ENCODE results near the gene TBC1D1. TPM values are rescaled to one million over a fixed set of nuclear protein-coding genes. Genes with fewer than 3 reads are reported as not detected.

TBC1D1 gene
- total and polyA plus RNA-seq, 2 donors (not counting 1 experiment from before 2014, with no cell fraction given), result 39.7 to 90.0 TPM

GRCh38 chr4:38065176-38065575 lies 174.3 kb downstream of the TBC1D1 start:
- Histone ChIP-seq H3K79me2 (ENCODE audit: control insufficient read depth, insufficient read depth, low read length) (no peaks in the 10 kb centered on the region), H3K4me2 (ENCODE audit: extremely low read depth, insufficient read depth, low read length) (no peak overlapping the region), H4K20me1 (ENCODE audit: control insufficient read depth, extremely low read depth, insufficient read depth, low read length) (no peaks in the 10 kb centered on the region), H3K27me3 (ENCODE audit: control insufficient read depth, insufficient read depth, low read length) (no peaks in the 10 kb centered on the region), H3K9me3 (ENCODE audit: control insufficient read depth, insufficient read depth, low read depth, low read length) (no peaks in the 10 kb centered on the region), H3K36me3 (ENCODE audit: control insufficient read depth, insufficient read depth, low read length) (peaks cover 1% of the 10 kb centered on the region), H2AFZ (ENCODE audit: low read length) (no peak overlapping the region), H3K27ac (ENCODE audit: insufficient read depth, low read length) (no peak overlapping the region), H3K4me1 (ENCODE audit: control insufficient read depth, extremely low read depth, insufficient read depth, low read length) (peaks cover 6% of the 10 kb centered on the region), H3K9ac (ENCODE audit: insufficient read depth, low read length) (no peak overlapping the region), H3K4me3 (replicated peaks in 1 of 4; ENCODE audit: control extremely low read depth in 1 of 4, insufficient read depth in 1 of 4, low read depth in 3 of 4, low read length in 4 of 4) (no peak overlapping the region)
- no peak for DNase-seq (ENCODE audit: low read depth in 2 of 2)
- TF ChIP-seq, protein P1, sequence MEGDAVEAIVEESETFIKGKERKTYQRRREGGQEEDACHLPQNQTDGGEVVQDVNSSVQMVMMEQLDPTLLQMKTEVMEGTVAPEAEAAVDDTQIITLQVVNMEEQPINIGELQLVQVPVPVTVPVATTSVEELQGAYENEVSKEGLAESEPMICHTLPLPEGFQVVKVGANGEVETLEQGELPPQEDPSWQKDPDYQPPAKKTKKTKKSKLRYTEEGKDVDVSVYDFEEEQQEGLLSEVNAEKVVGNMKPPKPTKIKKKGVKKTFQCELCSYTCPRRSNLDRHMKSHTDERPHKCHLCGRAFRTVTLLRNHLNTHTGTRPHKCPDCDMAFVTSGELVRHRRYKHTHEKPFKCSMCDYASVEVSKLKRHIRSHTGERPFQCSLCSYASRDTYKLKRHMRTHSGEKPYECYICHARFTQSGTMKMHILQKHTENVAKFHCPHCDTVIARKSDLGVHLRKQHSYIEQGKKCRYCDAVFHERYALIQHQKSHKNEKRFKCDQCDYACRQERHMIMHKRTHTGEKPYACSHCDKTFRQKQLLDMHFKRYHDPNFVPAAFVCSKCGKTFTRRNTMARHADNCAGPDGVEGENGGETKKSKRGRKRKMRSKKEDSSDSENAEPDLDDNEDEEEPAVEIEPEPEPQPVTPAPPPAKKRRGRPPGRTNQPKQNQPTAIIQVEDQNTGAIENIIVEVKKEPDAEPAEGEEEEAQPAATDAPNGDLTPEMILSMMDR (conservative IDR thresholded peaks at IDR 0.05 in 1 of 2, IDR thresholded peaks at IDR 0.05 in 1 of 2; ENCODE audit: low read depth in 1 of 2, low read length in 2 of 2), result no peak
- no peak for TF ChIP-seq EZH2 (IDR thresholded peaks at IDR 0.05; ENCODE audit: low read length, missing control alignments)

DNA sequence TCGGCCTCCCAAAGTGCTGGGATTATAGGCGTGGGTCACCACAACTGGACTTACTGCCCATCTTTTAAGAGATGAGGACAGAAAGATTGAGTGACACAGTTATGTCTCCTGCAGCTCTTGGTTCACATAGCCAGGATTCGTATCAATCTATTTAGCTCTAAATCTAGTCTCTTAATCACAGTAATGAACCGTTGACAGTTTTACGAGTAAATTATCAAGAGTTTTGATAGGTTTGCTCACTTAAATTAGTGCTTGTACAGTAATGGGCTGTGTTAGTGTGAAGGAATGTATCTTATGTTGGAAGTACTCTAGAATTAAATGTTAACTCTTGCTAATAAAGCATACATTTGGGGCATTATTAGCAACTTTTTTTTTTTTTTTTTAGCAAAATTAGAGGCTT lies 175.0 kb downstream of the TBC1D1 start:
- H3K9ac ChIP-seq (ENCODE audit: insufficient read depth, low read length), result no peak overlapping the region
- DNase-seq (ENCODE audit: low read depth in 2 of 2), result no peak
- no peaks in the 10 kb centered on the region for H3K9me3 ChIP-seq (ENCODE audit: control insufficient read depth, insufficient read depth, low read depth, low read length)
- peaks cover 1% of the 10 kb centered on the region for H3K36me3 ChIP-seq (ENCODE audit: control insufficient read depth, insufficient read depth, low read length)
- H3K4me2 ChIP-seq (ENCODE audit: extremely low read depth, insufficient read depth, low read length), result no peak overlapping the region
- peaks cover 6% of the 10 kb centered on the region for H3K4me1 ChIP-seq (ENCODE audit: control insufficient read depth, extremely low read depth, insufficient read depth, low read length)
- no peak overlapping the region for H2AFZ ChIP-seq (ENCODE audit: low read length)
- H3K4me3 ChIP-seq (replicated peaks in 1 of 4; ENCODE audit: control extremely low read depth in 1 of 4, insufficient read depth in 1 of 4, low read depth in 3 of 4, low read length in 4 of 4), result no peak overlapping the region
- TF ChIP-seq, protein P1 (conservative IDR thresholded peaks at IDR 0.05 in 1 of 2, IDR thresholded peaks at IDR 0.05 in 1 of 2; ENCODE audit: low read depth in 1 of 2, low read length in 2 of 2), result no peak
- no peak for TF ChIP-seq EZH2 (IDR thresholded peaks at IDR 0.05; ENCODE audit: low read length, missing control alignments)
- H4K20me1 ChIP-seq (ENCODE audit: control insufficient read depth, extremely low read depth, insufficient read depth, low read length), result no peaks in the 10 kb centered on the region
- H3K27ac ChIP-seq (ENCODE audit: insufficient read depth, low read length), result no peak overlapping the region
- H3K27me3 ChIP-seq (ENCODE audit: control insufficient read depth, insufficient read depth, low read length), result no peaks in the 10 kb centered on the region
- H3K79me2 ChIP-seq (ENCODE audit: control insufficient read depth, insufficient read depth, low read length), result no peaks in the 10 kb centered on the region

GRCh38 chr4:38067499-38067898 lies 176.6 kb downstream of the TBC1D1 start:
- no peak overlapping the region for H2AFZ ChIP-seq (ENCODE audit: low read length)
- no peaks in the 10 kb centered on the region for H4K20me1 ChIP-seq (ENCODE audit: control insufficient read depth, extremely low read depth, insufficient read depth, low read length)
- no peak overlapping the region for H3K4me3 ChIP-seq (replicated peaks in 1 of 4; ENCODE audit: control extremely low read depth in 1 of 4, insufficient read depth in 1 of 4, low read depth in 3 of 4, low read length in 4 of 4)
- H3K79me2 ChIP-seq (ENCODE audit: control insufficient read depth, insufficient read depth, low read length), result no peaks in the 10 kb centered on the region
- no peak overlapping the region for H3K9ac ChIP-seq (ENCODE audit: insufficient read depth, low read length)
- no peaks in the 10 kb centered on the region for H3K27me3 ChIP-seq (ENCODE audit: control insufficient read depth, insufficient read depth, low read length)
- no peak for DNase-seq (ENCODE audit: low read depth in 2 of 2)
- TF ChIP-seq EZH2 (IDR thresholded peaks at IDR 0.05; ENCODE audit: low read length, missing control alignments), result no peak
- TF ChIP-seq, protein P1 (conservative IDR thresholded peaks at IDR 0.05 in 1 of 2, IDR thresholded peaks at IDR 0.05 in 1 of 2; ENCODE audit: low read depth in 1 of 2, low read length in 2 of 2), result no peak
- H3K36me3 ChIP-seq (ENCODE audit: control insufficient read depth, insufficient read depth, low read length), result peaks cover 1% of the 10 kb centered on the region
- no peaks in the 10 kb centered on the region for H3K4me1 ChIP-seq (ENCODE audit: control insufficient read depth, extremely low read depth, insufficient read depth, low read length)
- no peaks in the 10 kb centered on the region for H3K9me3 ChIP-seq (ENCODE audit: control insufficient read depth, insufficient read depth, low read depth, low read length)
- no peak overlapping the region for H3K27ac ChIP-seq (ENCODE audit: insufficient read depth, low read length)
- H3K4me2 ChIP-seq (ENCODE audit: extremely low read depth, insufficient read depth, low read length), result no peak overlapping the region
